GM18526 (cell line): ENCODE data around the gene MYD88.

Experiments
- POLR2A ChIP-seq: IDR thresholded peaks from 3 replicates; pipeline ENCODE4 v1.6.1; 2011; ENCODE audit not compliant: insufficient read length; ENCODE audit errors: extremely low read depth

The MYD88 gene

DNA sequence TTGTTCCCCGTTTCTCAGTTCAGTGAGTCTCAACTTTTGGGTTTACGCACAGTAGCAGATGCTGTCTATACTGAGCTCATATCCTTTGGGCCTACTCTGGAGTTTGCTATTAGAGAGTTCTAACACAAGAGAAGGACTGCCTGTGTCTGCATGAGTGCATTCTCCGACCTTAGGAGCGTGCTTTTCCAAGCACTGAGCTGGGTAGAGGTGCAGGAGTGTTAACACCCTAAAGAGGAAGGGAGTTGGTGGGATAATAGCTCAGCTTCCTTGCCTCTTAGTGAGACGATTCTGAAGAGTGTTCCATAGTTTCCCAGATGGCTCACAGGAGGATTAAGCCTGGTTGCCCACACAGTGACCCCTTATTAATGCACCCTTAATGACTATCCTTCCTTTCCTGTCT, 20.0 kb downstream of the MYD88 start:
- TF ChIP-seq POLR2A = no peak

DNA sequence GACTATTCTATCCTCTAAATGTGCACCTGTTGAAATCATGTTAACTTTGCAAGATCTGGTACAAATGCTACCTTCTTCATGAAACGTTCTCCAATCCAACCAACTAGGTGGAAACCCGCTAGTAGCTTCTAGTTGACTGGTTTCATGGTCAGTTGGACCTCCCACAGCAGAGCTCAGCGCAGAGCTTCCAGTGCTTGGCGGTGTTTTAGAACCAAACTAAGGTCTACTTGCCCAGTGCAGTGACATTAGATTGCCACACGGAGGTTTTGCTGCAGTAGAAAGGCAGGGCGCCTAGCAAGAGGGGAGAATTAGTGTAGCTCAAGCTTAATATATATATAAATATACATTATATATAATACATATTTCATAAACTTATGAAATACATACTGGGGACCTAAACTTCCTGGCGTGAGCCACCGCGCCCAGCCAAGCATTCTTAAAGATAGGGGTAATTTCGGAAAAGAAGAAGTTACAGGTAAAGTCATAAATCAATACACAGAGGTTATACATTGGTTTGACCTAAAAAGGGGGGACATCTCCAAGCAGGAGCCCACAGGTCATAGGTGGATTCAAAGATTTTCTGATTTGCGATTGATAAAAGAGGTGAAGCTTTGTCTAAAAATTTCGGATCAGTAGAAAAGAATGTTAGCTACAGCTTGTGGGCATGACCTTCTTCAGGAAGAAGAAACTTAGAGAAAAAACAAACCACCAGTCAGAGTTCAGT, 24.8 kb downstream of the MYD88 start:
- TF ChIP-seq POLR2A = no peak

GRCh38 chr3:38163841-38164642, 25.6 kb downstream of the MYD88 start:
- no peak for TF ChIP-seq POLR2A

- no peak for TF ChIP-seq POLR2A
These were observed 26.1 kb downstream of the MYD88 start for GRCh38 chr3:38164643-38164951.

DNA sequence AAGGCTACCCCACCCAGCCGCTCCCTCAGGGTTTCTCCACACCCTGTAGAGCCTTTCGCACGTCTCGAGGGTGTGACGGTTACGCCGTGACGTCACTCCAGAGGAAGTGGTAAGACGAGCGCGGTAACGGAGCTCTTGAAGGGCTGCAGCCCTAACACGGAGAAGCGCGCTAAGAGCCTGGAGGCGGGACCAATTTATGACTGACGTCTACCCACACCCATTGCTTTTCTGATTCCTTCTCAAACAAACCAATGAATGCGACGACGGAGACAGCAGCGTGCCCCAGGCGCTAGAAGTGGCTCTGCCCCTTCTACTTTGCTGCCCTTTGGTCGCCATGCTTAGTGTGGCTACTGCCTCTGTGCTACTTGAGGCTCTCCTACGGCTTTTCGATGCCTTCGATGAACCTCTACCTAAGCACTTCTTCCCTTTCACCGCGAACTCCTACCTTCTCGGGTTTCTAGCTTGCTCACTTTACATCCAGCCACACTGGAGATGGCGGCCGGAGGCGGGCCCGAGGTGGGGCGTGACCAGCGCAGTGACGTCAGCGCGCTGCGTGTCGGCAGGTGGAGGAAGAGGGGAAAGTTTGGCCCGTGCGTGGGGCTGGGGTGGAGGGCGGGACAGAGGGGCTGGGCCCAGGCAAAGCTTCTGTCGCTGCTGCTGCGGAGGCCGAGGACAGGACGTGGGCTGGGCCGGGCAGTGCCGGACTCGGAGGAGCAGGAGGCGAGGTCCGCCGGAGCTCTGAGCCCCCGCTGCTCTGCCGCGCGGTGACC, 26.7 kb downstream of the MYD88 start, which contains the start of gene OXSR1:
OXSR1 (plus strand) TSS at position 586 of the 770 bp plus-strand sequence. CDS start 340 bp downstream, outside the sequence.
- TF ChIP-seq POLR2A = peak; percentile 87

GRCh38 chr3:38165722-38166387, 27.4 kb downstream of the MYD88 start:
- no peak for TF ChIP-seq POLR2A

- TF ChIP-seq POLR2A = no peak
These were observed 29.1 kb downstream of the MYD88 start for GRCh38 chr3:38167591-38167990.

DNA sequence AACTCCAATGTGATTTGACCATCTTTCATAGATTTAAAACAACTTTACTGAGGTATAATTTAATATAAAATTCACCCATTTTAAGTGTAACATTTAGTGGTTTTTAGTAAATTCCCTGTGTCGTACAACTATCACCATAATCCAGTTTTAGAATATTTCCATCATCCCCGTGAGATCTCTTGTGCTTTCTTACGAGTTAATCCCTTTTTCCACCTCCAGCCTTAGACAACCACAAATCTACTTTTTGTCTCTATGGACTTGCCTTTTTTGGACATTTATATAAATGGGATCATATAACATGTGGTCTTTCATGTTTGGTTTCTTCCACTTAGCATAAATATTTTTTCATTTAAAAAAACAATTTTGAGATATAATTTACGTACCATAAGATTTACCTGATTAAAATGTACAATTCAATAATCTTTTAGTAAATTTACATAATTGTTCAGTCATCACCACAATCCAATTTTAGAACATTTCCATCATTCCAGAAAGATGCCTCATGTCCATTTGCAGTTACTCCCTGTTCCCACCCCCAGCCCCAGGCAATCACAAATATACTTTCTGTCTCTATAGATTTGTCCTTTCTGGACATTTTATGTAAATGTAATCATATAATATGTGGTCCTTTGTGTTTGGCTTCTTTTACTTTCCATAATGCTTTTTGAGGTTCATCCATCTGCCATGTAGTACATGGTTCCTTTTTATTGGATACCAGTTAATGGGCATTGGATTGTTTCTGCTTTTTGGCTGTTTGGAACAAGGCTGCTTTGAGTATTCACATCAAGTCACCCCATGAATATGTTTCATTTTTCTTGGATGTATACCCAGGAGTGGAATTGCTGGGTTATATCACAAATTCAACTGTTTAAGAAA, 29.9 kb downstream of the MYD88 start:
- no peak for TF ChIP-seq POLR2A

GRCh38 chr3:38169027-38169317, 30.5 kb downstream of the MYD88 start:
- TF ChIP-seq POLR2A = no peak

DNA sequence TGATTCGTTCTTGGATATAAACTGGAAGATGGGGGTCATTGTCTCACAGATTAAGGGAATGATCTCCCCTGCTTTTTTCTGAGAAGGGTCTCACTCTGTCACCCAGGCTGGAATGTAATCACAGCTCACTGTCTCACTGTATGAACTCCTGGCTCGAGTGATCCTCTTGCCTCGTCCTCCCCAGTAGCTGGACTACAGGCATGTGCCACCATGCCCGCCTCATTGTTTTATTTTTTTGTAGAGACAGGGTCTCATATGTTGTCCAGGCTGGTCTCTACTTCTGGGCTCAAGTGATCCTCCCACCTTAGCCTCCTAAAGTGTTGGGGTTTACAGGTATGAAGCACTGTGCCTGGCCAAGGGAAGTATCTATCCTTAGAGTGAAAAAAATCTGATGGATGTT, 32.3 kb downstream of the MYD88 start:
- no peak for TF ChIP-seq POLR2A

DNA sequence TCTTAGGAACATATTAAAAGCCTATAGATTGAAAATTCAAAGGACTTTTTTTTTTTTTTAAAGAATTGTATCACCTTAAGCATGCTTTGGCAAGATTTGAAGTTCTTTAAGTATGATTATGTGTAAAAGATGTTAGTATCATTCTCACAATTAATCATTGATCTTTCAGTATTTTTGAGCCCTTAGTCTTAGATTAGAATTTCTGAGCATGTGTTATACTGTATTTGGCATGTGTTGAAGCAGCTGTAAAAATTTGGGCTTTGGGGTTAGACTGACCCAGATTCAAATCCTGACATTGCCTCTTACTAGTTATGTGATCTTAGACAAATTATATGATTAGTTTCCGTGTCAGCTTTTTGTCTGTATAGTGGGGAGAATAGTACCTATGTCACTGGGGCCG, 33.2 kb downstream of the MYD88 start:
- TF ChIP-seq POLR2A = no peak

DNA sequence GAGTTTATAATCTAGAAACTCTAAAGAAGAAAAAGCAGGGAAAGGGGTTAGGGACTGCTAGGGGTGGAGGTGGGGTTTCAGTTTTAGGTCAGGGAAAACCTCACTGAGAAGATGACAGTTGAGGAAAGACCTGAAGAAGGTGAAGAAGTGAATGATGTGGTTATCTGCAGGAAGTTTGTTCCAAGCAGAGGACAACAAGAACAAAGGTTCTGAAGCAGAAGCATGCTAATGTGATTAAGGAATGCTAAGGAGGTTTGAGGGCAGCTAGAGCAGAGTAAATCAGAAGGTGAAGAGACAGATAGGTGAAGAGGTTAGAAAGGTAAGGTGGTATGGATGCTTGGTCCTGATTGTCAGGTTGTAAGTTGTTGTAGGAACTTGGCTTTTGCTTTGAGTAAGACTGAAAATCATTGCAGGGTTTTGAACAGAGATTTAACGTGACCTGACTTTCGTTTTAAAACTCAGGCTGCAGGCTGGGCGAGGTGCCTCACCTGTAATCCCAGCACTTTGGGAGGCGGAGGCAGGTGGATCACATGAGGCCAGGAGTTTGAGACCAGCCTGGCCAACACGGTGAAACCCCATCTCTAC, 35.5 kb downstream of the MYD88 start:
- TF ChIP-seq POLR2A = no peak

DNA sequence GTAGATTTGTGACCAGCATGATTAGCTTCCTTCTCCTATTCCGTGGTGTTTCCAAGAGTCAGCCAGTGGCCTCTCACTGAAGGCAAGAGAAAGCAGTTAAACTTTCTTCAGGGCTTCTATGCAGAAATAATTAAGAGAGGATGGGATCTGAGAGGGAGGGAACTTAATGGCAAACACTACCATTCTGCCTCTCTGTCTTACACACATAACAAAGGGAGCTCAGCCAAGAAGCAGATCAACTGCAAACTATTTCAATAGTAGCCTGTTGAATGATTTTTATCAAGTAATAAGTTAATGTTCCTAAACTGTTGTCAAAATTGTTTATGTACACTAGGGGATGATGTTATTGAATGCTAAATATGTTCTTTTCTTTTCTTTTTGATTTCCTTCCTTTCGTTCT, 38.7 kb downstream of the MYD88 start:
- no peak for TF ChIP-seq POLR2A

- TF ChIP-seq POLR2A = no peak
These were observed 48.3 kb downstream of the MYD88 start for GRCh38 chr3:38186781-38187180.
